HEK293 (cell line): ENCODE results near the gene SMARCD3.

Experiments
- HOXA7 ChIP-seq: sonication (generic); formaldehyde crosslinking; IDR thresholded peaks from 2 replicates; pipeline ENCODE4 v1.8.1; 2022; ENCODE audit warnings: missing genetic modification reagents, borderline replicate concordance
- ZFP41 ChIP-seq: fragments of 450-650 bp; formaldehyde crosslinking; IDR thresholded peaks from 2 replicates; pipeline ENCODE4 v1.5.1; 2016; ENCODE audit warnings: missing biosample characterization, missing genetic modification characterization, borderline replicate concordance
- ZNF138 ChIP-seq: fragments of 450-650 bp; formaldehyde crosslinking; IDR thresholded peaks from 2 replicates; pipeline ENCODE4 v1.5.1; 2016; ENCODE audit warnings: missing biosample characterization, missing genetic modification characterization, borderline replicate concordance
- ZNF18 ChIP-seq: fragments of 450-650 bp; formaldehyde crosslinking; IDR thresholded peaks from 2 replicates; pipeline ENCODE4 v1.5.1; 2016; ENCODE audit warnings: missing biosample characterization, missing genetic modification characterization
- ZNF211 ChIP-seq: fragments of 450-650 bp; formaldehyde crosslinking; IDR thresholded peaks from 2 replicates; pipeline ENCODE4 v1.5.1; 2016; ENCODE audit warnings: low read depth, missing biosample characterization, missing genetic modification characterization
- ZNF302 ChIP-seq: fragments of 450-650 bp; formaldehyde crosslinking; IDR thresholded peaks from 2 replicates; pipeline ENCODE4 v1.5.1; 2016; ENCODE audit warnings: missing biosample characterization, missing genetic modification characterization, low read depth
- ZNF776 ChIP-seq: fragments of 450-650 bp; formaldehyde crosslinking; IDR thresholded peaks from 2 replicates; pipeline ENCODE4 v1.5.0; 2017; ENCODE audit warnings: missing biosample characterization, missing genetic modification characterization, borderline replicate concordance
- ZSCAN16 ChIP-seq: fragments of 450-650 bp; formaldehyde crosslinking; IDR thresholded peaks from 2 replicates; pipeline ENCODE4 v1.5.1; 2016; ENCODE audit warnings: missing biosample characterization, missing genetic modification characterization
- TF ChIP-seq, protein P1 (sequence below): fragments of 450-650 bp; formaldehyde crosslinking; IDR thresholded peaks from 2 replicates; pipeline ENCODE4 v1.5.1; 2017; ENCODE audit warnings: missing biosample characterization, missing genetic modification characterization
- TF ChIP-seq, protein P2 (sequence below): fragments of 450-650 bp; formaldehyde crosslinking; IDR thresholded peaks from 2 replicates; pipeline ENCODE4 v1.5.1; 2016; ENCODE audit warnings: missing biosample characterization, missing genetic modification characterization
- TF ChIP-seq, protein P3 (sequence below): fragments of 450-650 bp; formaldehyde crosslinking; IDR thresholded peaks from 2 replicates; pipeline ENCODE4 v1.5.1; 2016; ENCODE audit warnings: missing biosample characterization, missing genetic modification characterization
- TF ChIP-seq, protein P4 (sequence below): fragments of 450-650 bp; formaldehyde crosslinking; IDR thresholded peaks from 2 replicates; pipeline ENCODE4 v1.5.1; 2016; ENCODE audit warnings: missing biosample characterization, missing genetic modification characterization

DNA sequence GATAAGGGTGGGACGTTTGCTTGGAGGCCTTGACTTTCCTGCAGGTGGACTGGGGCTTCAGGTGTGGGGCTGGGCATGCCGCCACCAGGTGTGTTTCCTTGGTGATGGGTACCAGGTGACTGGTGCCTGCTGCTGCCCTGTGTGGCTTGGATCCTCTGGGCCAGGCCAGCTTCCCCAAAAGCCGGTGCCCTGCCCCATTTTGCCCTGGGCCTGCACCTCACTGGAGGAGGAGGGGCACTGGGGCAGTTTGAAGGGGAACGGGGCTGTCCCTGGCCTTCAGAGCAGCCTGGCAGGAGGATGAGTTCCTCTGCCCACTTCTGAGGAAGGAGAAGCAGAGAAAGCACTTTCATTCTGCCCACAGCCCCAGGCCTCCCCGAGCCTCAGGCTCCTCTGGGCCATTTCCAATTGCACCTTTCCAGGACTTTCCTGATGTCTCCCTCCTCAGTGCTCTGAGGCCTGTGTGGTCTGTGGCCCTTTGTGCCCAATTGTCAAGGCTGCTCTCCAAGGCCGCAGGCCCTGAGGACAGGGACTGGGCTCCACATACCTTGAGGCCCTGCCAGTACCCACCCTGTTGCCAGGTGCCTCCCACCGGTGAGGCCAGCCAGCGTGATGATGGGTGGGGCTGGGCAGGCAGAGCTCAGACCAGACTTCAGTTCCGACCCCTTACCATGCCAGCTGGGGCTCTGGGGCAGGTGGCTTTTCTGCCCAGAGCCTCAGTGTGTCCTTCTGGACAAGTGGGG, 25.3 kb upstream of the SMARCD3 start:
- no peak for TF ChIP-seq ZNF776 (tag by site-specific recombination)
- TF ChIP-seq, protein P1, sequence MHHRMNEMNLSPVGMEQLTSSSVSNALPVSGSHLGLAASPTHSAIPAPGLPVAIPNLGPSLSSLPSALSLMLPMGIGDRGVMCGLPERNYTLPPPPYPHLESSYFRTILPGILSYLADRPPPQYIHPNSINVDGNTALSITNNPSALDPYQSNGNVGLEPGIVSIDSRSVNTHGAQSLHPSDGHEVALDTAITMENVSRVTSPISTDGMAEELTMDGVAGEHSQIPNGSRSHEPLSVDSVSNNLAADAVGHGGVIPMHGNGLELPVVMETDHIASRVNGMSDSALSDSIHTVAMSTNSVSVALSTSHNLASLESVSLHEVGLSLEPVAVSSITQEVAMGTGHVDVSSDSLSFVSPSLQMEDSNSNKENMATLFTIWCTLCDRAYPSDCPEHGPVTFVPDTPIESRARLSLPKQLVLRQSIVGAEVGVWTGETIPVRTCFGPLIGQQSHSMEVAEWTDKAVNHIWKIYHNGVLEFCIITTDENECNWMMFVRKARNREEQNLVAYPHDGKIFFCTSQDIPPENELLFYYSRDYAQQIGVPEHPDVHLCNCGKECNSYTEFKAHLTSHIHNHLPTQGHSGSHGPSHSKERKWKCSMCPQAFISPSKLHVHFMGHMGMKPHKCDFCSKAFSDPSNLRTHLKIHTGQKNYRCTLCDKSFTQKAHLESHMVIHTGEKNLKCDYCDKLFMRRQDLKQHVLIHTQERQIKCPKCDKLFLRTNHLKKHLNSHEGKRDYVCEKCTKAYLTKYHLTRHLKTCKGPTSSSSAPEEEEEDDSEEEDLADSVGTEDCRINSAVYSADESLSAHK (tag by site-specific recombination) = no peak
- TF ChIP-seq, protein P2, sequence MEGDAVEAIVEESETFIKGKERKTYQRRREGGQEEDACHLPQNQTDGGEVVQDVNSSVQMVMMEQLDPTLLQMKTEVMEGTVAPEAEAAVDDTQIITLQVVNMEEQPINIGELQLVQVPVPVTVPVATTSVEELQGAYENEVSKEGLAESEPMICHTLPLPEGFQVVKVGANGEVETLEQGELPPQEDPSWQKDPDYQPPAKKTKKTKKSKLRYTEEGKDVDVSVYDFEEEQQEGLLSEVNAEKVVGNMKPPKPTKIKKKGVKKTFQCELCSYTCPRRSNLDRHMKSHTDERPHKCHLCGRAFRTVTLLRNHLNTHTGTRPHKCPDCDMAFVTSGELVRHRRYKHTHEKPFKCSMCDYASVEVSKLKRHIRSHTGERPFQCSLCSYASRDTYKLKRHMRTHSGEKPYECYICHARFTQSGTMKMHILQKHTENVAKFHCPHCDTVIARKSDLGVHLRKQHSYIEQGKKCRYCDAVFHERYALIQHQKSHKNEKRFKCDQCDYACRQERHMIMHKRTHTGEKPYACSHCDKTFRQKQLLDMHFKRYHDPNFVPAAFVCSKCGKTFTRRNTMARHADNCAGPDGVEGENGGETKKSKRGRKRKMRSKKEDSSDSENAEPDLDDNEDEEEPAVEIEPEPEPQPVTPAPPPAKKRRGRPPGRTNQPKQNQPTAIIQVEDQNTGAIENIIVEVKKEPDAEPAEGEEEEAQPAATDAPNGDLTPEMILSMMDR (tag by site-specific recombination) = no peak
- TF ChIP-seq ZSCAN16 (tag by site-specific recombination) = no peak
- no peak for TF ChIP-seq ZNF18
- TF ChIP-seq ZNF138 (tag by site-specific recombination) = no peak
- TF ChIP-seq ZNF302 (tag by site-specific recombination) = no peak
- TF ChIP-seq ZFP41 = no peak
- TF ChIP-seq, protein P3, sequence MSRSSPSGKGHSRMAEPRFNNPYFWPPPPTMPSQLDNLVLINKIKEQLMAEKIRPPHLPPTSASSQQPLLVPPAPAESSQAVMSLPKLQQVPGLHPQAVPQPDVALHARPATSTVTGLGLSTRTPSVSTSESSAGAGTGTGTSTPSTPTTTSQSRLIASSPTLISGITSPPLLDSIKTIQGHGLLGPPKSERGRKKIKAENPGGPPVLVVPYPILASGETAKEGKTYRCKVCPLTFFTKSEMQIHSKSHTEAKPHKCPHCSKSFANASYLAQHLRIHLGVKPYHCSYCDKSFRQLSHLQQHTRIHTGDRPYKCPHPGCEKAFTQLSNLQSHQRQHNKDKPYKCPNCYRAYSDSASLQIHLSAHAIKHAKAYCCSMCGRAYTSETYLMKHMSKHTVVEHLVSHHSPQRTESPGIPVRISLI = no peak
- no peak for TF ChIP-seq HOXA7 (CRISPR knock-in tag)
- TF ChIP-seq ZNF211 (tag by site-specific recombination) = no peak
- TF ChIP-seq, protein P4, sequence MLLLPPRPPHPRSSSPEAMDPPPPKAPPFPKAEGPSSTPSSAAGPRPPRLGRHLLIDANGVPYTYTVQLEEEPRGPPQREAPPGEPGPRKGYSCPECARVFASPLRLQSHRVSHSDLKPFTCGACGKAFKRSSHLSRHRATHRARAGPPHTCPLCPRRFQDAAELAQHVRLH (tag by site-specific recombination) = no peak
